Putamen (tissue), 1 donor: Measurements from ENCODE around the gene MAD1L1.
A peak's percentile ranks its signal among the peaks of the same experiment; 100 is the strongest.

ENCODE experiments used
- DNase-seq: peaks from one replicate; pipeline ENCODE4 v3.0.0-alpha.2; 2016; ENCODE audit warnings: low spot score

Gene MAD1L1

GRCh38 chr7:2200584-2200980, 32.2 kb downstream of the MAD1L1 start:
- DNase-seq: no peak

DNA sequence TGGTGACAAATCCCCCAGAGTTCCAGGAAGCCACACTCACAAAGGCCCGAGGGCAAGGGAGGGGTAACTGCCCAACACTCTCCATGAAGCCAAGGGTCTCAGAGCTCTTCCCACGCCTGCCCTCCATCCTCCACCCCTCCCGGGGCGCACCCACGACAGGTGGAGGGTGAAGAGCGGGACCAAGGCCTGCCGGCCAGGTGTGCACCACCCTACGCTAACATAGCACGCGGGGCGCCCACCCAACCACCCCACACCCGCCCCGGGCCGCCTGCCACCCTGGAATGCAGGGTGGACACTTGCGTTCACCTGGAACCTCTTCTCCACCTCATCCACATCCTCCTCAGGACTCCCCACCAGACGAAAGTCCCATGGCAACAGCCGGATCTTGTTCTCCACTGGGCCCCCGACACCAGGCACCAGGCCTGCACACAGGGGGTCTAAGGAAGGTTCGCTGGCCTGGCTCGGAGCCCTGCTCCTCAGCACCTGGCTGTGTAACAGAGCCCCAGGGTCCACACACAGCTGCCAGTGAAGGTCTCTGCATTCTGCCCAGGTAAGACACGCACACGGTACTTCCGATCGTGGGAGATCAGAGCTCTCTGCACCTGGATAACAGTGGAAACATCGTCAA, 32.7 kb downstream of the MAD1L1 start:
- no peak for DNase-seq

- DNase-seq: no peak
Measured at GRCh38 chr7:2199528-2199927, 33.2 kb downstream of the MAD1L1 start.

GRCh38 chr7:2198760-2199159, 34.0 kb downstream of the MAD1L1 start:
- no peak for DNase-seq

- no peak for DNase-seq
Measured at GRCh38 chr7:2198206-2198605, 34.5 kb downstream of the MAD1L1 start.

- no peak for DNase-seq
Measured at GRCh38 chr7:2197436-2198155, 35.1 kb downstream of the MAD1L1 start.

- no peak for DNase-seq
Measured at GRCh38 chr7:2196381-2197378, 36.1 kb downstream of the MAD1L1 start.

DNA sequence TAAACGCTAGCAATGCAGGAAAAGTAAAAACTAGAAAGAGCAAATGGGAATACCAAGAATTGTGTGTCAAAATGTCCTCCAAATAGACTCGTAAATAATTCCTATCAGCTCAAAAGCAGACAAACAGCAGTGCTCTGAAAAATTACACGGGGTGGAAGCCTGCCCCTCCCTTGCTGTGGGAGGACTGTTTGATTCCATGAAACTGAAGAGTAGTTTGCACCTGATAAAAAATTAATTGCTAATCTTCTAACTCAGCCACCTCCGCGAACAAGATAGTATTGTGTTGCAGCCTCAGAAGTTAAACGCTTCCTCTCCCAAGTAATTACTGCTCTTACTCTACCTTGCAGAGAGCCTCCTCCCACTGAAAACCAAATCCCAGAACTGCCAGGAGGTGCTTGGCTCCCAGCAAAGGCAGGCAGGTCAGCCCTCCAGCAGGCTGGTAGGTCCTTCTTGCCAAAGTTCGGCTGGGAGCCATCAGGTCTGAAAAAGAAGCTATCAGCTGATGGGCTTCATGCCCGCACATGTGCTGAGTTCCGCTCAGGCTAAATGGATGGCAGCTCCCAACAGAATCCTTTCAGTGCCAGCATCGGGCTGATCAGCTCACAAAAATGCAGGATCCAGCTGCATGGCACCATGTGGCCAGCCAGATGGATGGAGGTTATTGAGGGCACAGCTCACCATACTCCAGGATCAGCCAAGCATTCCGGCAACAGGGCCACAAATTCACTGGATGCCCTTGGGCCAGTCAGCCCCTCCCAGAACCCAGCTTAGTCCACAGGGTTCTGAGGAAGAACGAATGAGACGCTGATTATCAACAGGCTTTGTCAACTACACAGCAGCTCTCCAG, 37.1 kb downstream of the MAD1L1 start:
- DNase-seq: peak; percentile 62

DNA sequence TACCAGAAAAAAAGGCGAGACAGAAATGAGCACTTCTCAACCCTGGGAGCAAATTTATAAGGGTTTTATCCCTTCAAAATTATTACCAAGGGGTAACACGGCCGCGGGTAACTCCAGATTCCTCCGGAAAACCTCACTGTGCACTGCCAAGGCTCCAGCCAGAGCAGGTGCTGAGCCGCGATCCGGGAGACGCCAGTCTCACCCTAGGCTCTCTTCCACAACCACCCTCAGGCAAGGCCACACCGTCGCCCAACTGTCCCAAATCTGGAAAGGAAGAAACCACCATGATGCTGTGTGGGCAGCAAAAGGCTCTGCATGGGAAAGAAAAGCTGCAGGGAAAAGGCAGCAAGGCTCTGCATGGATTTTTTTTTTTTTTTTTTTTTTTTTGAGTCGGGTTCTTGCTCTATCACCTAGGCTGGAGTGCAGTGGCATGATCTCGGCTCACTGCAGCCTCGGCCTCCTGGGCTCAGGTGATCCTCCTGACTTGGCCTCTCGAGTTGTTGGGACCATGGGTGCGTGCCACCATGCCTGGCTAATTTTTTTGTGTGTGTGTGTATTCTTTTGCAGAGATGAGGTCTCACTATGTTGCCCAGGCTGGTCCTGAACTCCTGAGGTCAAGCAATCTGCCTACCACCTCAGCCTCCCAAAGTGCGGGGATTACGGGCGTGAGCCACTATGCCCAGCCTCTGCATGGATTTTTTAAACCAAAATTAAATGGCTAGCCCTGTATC, 39.0 kb downstream of the MAD1L1 start:
- no peak for DNase-seq

- DNase-seq: no peak
Measured at GRCh38 chr7:2192831-2193534, 39.8 kb downstream of the MAD1L1 start.

DNA sequence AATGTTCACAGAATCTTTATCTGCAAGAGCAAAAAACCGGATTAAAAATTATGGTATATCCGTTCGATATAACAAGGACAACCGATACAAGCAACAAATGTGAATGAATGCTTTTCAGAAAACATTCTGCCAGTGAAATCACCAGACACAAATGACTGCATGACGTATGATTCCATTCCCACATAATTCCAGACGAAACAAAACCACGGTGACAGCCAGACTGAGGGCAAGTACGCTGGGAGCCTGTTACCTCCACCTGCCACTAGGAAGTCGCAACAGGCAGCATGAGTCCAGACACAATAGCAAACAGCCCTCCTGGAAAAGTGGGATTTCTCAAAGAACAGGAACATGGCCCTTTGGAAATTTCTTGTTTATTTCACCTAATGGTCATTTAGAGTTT, 41.7 kb downstream of the MAD1L1 start:
- no peak for DNase-seq

DNA sequence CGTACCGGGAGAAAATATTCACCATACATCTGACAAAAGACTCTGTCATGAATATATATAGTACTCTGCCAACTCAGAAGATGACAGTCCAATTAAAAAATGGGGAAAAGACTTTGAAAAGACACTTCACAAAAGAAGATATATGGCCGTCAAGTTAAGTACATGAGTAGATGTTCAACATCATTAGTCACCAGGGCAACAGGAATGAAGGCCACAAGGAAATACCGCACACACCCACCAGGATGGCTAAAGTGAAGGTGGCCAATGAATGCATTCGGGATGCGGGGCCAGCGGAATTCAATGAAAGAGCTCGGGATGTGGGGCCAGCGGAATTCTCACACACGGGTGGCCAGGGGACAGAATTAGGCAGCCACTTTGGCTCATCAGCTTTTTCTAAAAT, 42.2 kb downstream of the MAD1L1 start:
- DNase-seq: no peak

- DNase-seq: no peak
Measured at GRCh38 chr7:2186166-2186565, 46.6 kb downstream of the MAD1L1 start.

DNA sequence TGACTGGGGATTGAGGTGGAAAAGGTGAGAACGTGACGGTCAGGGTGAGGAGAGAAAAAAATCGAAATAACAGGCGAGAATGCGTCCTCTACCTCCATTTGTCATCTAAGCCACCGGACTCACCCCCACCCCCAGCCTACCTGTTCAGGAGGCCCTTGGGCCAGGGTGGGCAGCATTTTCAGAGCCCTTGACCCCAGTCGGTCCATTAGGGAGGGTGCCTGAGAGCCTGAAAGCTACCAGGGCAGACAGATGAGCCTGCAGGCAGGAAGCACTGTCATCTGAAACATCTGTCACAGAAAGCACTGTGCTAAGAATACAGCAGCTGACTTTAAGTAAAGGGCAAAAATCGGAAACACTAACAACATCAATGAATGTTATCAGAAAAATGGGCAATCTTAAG, 47.0 kb downstream of the MAD1L1 start:
- no peak for DNase-seq

DNA sequence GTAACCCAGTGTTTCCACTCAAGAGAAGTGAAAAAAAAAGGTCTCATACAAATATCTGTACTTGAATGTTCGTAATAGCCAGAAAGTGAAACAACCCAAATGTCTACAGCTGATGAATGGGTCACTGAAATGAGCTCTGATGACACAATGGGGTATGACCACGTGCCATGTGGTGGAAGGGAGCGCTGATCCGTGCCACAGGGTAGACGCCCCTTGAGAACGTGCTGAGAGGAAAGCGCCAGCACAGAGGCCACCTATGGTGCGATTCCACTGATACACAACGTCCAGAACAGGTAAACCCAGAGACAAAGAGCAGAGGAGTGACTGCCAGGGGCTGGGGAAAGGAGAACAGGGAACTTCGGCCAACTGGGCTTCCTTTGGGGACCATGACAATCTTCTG, 50.3 kb downstream of the MAD1L1 start:
- DNase-seq: no peak

- no peak for DNase-seq
Measured at GRCh38 chr7:2181077-2181854, 51.5 kb downstream of the MAD1L1 start.

- DNase-seq: no peak
Measured at GRCh38 chr7:2180081-2180480, 52.7 kb downstream of the MAD1L1 start.

DNA sequence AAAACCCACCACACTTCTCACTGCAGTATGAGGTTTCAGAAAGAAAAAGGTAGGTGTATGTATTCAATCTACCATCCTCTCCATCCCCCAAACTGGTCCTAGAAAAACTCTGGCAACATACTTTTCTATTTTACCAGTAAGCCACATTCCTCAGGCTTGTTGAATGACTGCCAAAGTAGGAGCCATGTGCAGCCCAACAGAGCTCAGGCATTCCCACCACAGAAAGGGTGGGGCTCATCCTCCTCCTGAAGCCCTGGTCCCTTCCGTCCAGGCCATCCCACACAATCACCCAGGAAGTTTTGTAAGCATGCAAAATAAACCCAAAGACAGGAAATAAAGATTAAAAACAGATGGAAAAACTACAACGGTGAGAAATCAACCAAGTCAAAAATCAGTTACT, 57.2 kb downstream of the MAD1L1 start:
- no peak for DNase-seq

GRCh38 chr7:2175091-2175490, 57.7 kb downstream of the MAD1L1 start:
- no peak for DNase-seq
